HepG2 (cell line): ENCODE measurements around the gene GPR31. TPM values are rescaled to one million over a fixed set of nuclear protein-coding genes. Genes with fewer than 3 reads are reported as not detected.
A peak's percentile ranks its signal among the peaks of the same experiment; 100 is the strongest.

Experiments used
- CAMTA2 ChIP-seq: sonication (generic); formaldehyde crosslinking; IDR thresholded peaks from 2 replicates; pipeline ENCODE4 v1.4.0; 2020; ENCODE audit warnings: mild to moderate bottlenecking, missing genetic modification reagents, borderline replicate concordance
- DNMT3B ChIP-seq: conservative IDR thresholded peaks from 2 replicates; pipeline ENCODE4 v1.6.1; 2016; ENCODE audit warnings: missing biosample characterization, control low read depth
- GABPB1 ChIP-seq: IDR thresholded peaks from 2 replicates; pipeline ENCODE4 v1.6.1; 2016; ENCODE audit warnings: mild to moderate bottlenecking, missing genetic modification reagents, moderate library complexity, missing compliant biosample characterization
- GATA4 ChIP-seq: sonication (generic); IDR thresholded peaks from 2 replicates; pipeline ENCODE4 v1.6.1; 2016; ENCODE audit warnings: antibody characterized with exemption, low read depth, borderline replicate concordance
- HDAC2 ChIP-seq: sonication (generic); formaldehyde crosslinking; IDR thresholded peaks from 2 replicates; pipeline ENCODE4 v1.4.0; 2020; ENCODE audit warnings: missing genetic modification reagents
- IRF2 ChIP-seq: IDR thresholded peaks from 2 replicates; pipeline ENCODE4 v1.6.1; 2018; ENCODE audit warnings: missing genetic modification reagents, missing compliant biosample characterization
- KLF15 ChIP-seq: sonication (generic); formaldehyde crosslinking; IDR thresholded peaks from 2 replicates; pipeline ENCODE4 v1.8.1; 2023; ENCODE audit warnings: borderline replicate concordance, mild to moderate bottlenecking, inconsistent platforms, missing genetic modification reagents, mixed read lengths
- KMT2A ChIP-seq: sonication (generic); formaldehyde crosslinking; IDR thresholded peaks from 2 replicates; pipeline ENCODE4 v1.4.0; 2020; ENCODE audit warnings: missing genetic modification reagents
- MAFF ChIP-seq: IDR thresholded peaks from 2 replicates; pipeline ENCODE4 v1.6.1; 2011; ENCODE audit warnings: low read depth, low read length, improper control_type of control experiment
- MBD4 ChIP-seq: IDR thresholded peaks from 2 replicates; pipeline ENCODE4 v1.6.1; 2012; ENCODE audit warnings: low read length, inconsistent platforms, borderline replicate concordance
- NPAS2 ChIP-seq: sonication (generic); formaldehyde crosslinking; IDR thresholded peaks from 2 replicates; pipeline ENCODE4 v1.8.0; 2022; ENCODE audit warnings: mild to moderate bottlenecking, missing genetic modification reagents, borderline replicate concordance
- SIX4 ChIP-seq: sonication (generic); formaldehyde crosslinking; IDR thresholded peaks from 2 replicates; pipeline ENCODE4 v1.4.0; 2020; ENCODE audit warnings: missing genetic modification reagents
- TCF7 ChIP-seq: sonication (generic); IDR thresholded peaks from 2 replicates; pipeline ENCODE4 v1.6.1; 2016; ENCODE audit warnings: antibody characterized with exemption, low read depth
- ZBTB7B ChIP-seq: sonication (generic); formaldehyde crosslinking; IDR thresholded peaks from 2 replicates; pipeline ENCODE4 v1.4.0; 2020; ENCODE audit warnings: missing genetic modification reagents
- ZFP36 ChIP-seq: fragments of 150-350 bp; IDR thresholded peaks from 2 replicates; pipeline ENCODE4 v1.6.1; 2018; ENCODE audit warnings: borderline replicate concordance, low read length, low read depth; ENCODE audit not compliant: partially characterized antibody
- ZKSCAN8 ChIP-seq: IDR thresholded peaks from 2 replicates; pipeline ENCODE4 v1.6.1; 2016; ENCODE audit warnings: borderline replicate concordance, missing genetic modification reagents, missing compliant biosample characterization
- ZNF30 ChIP-seq: sonication (generic); formaldehyde crosslinking; IDR thresholded peaks from 2 replicates; pipeline ENCODE4 v1.5.0; 2020; ENCODE audit warnings: mild to moderate bottlenecking, missing genetic modification reagents
- ZNF709 ChIP-seq: sonication (generic); formaldehyde crosslinking; IDR thresholded peaks from 2 replicates; pipeline ENCODE4 v1.5.0; 2020; ENCODE audit warnings: mild to moderate bottlenecking, missing genetic modification reagents
- polyA plus RNA-seq, 8 experiments: library from polyadenylated mRNA; depleted of rRNA in 3 of 8; stranded (reverse) in 7 of 8; unstranded in 1 of 8; fragments of >200 nt; fragmentation: Illumina TruSeq in 4 of 8; extraction: Trizol in 4 of 8; gene quantifications; 2 replicates each; pipeline versions ENCODE4 v1.2.1 to v1.2.3, GENCODE V29; 2011 to 2016; ENCODE audit warnings: low read depth in 4 of 8, missing spikeins in 1 of 8, mixed read lengths in 1 of 8; ENCODE audit not compliant: insufficient read depth in 1 of 8
- total RNA-seq, 5 experiments: library from RNA; depleted of rRNA; stranded (reverse); fragments of >200 nt; fragmentation: Illumina TruSeq; extraction: Trizol; gene quantifications; 2 replicates each; pipeline ENCODE4 v1.2.3, GENCODE V29; 2016; ENCODE audit warnings: low read depth in 1 of 5
- TF ChIP-seq, protein P1 (sequence below): sonication (generic); formaldehyde crosslinking; IDR thresholded peaks from 2 replicates; pipeline ENCODE4 v1.5.0; 2020; ENCODE audit warnings: mild to moderate bottlenecking, missing genetic modification reagents, borderline replicate concordance
- TF ChIP-seq, protein P2 (sequence below): fragments of 450-650 bp; IDR thresholded peaks from 2 replicates; pipeline ENCODE4 v1.6.1; 2017; ENCODE audit warnings: mild to moderate bottlenecking

GPR31 gene
- total and polyA plus RNA-seq, 2 of the 13 experiments (the other 11 are each of a cell fraction or from before 2014, with no cell fraction given), result not detected

DNA sequence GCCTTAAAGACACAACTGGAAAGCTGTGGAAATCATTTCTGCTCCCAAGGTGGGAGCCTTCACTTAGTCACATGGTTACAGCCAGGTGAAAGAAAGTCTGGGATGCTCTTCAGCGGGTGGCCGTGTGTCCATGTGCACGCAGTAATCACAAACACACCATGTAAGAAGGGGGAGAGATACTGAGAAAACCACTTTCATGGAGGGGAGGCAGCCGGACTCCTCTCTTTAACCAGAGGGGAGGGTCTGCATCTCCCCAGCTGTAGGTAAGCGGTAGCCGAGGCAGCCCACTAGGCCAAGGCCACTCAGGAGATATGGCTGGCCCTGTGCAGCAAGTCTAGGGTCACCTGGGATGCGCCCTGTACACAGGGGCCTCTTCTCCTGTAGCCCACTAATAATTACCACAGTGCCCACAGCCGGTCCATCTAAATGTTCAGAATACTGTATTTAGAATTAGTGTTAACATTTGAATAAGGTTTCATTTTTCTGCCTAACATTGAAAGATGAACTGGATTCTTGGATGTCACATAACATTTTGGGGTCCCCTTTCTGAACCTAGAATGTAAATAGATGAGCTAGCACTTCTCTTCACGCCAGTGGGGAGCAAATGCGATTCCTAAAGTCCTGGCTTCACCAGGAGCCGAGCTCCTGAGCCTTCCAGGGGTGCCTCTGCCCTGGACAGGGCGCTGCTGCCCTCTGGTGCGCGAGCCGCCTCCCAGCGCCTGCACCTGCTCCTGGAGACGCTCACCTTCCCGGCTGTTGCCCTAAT lies 15.9 kb downstream of the GPR31 start (continued):
- TF ChIP-seq CAMTA2, result 0 out of 2 replicates have a peak, but pooled peaks have one; percentile 65
- TF ChIP-seq, protein P1, sequence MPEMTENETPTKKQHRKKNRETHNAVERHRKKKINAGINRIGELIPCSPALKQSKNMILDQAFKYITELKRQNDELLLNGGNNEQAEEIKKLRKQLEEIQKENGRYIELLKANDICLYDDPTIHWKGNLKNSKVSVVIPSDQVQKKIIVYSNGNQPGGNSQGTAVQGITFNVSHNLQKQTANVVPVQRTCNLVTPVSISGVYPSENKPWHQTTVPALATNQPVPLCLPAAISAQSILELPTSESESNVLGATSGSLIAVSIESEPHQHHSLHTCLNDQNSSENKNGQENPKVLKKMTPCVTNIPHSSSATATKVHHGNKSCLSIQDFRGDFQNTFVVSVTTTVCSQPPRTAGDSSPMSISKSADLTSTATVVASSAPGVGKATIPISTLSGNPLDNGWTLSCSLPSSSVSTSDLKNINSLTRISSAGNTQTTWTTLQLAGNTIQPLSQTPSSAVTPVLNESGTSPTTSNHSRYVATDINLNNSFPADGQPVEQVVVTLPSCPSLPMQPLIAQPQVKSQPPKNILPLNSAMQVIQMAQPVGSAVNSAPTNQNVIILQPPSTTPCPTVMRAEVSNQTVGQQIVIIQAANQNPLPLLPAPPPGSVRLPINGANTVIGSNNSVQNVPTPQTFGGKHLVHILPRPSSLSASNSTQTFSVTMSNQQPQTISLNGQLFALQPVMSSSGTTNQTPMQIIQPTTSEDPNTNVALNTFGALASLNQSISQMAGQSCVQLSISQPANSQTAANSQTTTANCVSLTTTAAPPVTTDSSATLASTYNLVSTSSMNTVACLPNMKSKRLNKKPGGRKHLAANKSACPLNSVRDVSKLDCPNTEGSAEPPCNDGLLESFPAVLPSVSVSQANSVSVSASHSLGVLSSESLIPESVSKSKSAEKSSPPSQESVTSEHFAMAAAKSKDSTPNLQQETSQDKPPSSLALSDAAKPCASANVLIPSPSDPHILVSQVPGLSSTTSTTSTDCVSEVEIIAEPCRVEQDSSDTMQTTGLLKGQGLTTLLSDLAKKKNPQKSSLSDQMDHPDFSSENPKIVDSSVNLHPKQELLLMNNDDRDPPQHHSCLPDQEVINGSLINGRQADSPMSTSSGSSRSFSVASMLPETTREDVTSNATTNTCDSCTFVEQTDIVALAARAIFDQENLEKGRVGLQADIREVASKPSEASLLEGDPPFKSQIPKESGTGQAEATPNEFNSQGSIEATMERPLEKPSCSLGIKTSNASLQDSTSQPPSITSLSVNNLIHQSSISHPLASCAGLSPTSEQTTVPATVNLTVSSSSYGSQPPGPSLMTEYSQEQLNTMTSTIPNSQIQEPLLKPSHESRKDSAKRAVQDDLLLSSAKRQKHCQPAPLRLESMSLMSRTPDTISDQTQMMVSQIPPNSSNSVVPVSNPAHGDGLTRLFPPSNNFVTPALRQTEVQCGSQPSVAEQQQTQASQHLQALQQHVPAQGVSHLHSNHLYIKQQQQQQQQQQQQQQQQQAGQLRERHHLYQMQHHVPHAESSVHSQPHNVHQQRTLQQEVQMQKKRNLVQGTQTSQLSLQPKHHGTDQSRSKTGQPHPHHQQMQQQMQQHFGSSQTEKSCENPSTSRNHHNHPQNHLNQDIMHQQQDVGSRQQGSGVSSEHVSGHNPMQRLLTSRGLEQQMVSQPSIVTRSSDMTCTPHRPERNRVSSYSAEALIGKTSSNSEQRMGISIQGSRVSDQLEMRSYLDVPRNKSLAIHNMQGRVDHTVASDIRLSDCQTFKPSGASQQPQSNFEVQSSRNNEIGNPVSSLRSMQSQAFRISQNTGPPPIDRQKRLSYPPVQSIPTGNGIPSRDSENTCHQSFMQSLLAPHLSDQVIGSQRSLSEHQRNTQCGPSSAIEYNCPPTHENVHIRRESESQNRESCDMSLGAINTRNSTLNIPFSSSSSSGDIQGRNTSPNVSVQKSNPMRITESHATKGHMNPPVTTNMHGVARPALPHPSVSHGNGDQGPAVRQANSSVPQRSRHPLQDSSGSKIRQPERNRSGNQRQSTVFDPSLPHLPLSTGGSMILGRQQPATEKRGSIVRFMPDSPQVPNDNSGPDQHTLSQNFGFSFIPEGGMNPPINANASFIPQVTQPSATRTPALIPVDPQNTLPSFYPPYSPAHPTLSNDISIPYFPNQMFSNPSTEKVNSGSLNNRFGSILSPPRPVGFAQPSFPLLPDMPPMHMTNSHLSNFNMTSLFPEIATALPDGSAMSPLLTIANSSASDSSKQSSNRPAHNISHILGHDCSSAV (CRISPR knock-in tag), result 0 out of 2 replicates have a peak, but pooled peaks have one; percentile 46
- no peak for TF ChIP-seq NPAS2 (CRISPR knock-in tag)
- no peak for TF ChIP-seq ZNF709 (CRISPR knock-in tag)
- TF ChIP-seq DNMT3B (CRISPR knock-in tag), result no peak
- 0 out of 2 replicates have a peak, but pooled peaks have one; percentile 6 for TF ChIP-seq MAFF
- no peak for TF ChIP-seq GATA4
- TF ChIP-seq KMT2A (CRISPR knock-in tag), result peak; percentile 34; the same call in 1 of the 2 replicates
- no peak for TF ChIP-seq ZNF30 (CRISPR knock-in tag)
- TF ChIP-seq, protein P2, sequence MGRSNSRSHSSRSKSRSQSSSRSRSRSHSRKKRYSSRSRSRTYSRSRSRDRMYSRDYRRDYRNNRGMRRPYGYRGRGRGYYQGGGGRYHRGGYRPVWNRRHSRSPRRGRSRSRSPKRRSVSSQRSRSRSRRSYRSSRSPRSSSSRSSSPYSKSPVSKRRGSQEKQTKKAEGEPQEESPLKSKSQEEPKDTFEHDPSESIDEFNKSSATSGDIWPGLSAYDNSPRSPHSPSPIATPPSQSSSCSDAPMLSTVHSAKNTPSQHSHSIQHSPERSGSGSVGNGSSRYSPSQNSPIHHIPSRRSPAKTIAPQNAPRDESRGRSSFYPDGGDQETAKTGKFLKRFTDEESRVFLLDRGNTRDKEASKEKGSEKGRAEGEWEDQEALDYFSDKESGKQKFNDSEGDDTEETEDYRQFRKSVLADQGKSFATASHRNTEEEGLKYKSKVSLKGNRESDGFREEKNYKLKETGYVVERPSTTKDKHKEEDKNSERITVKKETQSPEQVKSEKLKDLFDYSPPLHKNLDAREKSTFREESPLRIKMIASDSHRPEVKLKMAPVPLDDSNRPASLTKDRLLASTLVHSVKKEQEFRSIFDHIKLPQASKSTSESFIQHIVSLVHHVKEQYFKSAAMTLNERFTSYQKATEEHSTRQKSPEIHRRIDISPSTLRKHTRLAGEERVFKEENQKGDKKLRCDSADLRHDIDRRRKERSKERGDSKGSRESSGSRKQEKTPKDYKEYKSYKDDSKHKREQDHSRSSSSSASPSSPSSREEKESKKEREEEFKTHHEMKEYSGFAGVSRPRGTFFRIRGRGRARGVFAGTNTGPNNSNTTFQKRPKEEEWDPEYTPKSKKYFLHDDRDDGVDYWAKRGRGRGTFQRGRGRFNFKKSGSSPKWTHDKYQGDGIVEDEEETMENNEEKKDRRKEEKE, result no peak
- TF ChIP-seq ZFP36, result peak; percentile 38
- TF ChIP-seq MBD4, result no peak
- TF ChIP-seq TCF7, result no peak
- TF ChIP-seq KLF15 (CRISPR knock-in tag), result no peak
- TF ChIP-seq HDAC2 (CRISPR knock-in tag), result peak; percentile 21; the same call in 1 of the 2 replicates
- peak; percentile 78; the same call in 1 of the 2 replicates for TF ChIP-seq ZKSCAN8 (CRISPR knock-in tag)
- peak; percentile 64; the same call in 1 of the 2 replicates for TF ChIP-seq GABPB1 (CRISPR knock-in tag)
- peak; percentile 66 for TF ChIP-seq IRF2
- TF ChIP-seq SIX4, result 0 out of 2 replicates have a peak, but pooled peaks have one; percentile 19
- TF ChIP-seq ZBTB7B, result 0 out of 2 replicates have a peak, but pooled peaks have one; percentile 22
